ENCODE results near the gene PDE3B. TPM values are rescaled to one million over a fixed set of nuclear protein-coding genes. Genes with fewer than 3 reads are reported as not detected.

PDE3B gene
- total and polyA plus RNA-seq, 9 of the 15 experiments (the other 6 are each of a cell fraction or from before 2014, with no cell fraction given) = 2.3 to 22.5 (median 12.2) TPM

DNA sequence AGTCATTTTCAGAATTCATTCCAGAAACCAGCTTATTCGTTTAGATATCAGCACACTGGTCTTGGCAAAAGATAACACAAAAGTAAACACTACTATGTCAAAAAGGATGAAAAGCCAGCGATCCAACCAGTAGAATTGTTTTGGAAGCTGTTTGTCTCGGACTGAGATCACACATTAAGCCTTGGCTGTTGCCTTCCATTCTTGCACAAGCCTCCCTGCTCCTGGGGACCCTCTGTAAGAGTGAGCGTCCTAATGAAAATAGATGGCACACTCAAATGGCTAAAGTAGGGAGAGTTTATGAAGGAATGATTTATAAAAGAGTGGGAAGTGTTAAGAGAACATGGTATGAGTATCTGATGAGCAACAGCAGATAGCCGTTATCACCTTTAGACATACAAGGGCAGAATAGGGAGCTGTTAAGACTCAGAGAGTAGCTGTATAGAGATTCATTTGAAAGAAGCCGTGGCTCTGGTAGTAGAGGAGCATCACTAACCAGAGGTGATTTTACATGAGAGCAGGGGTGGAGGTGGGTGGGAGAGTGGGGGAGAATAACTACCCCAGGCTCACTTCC, 25.2 kb downstream of the PDE3B start (continued):
- TF ChIP-seq ZBTB11 (CRISPR knock-in tag; IDR thresholded peaks at IDR 0.05) = no peak
- no peak for TF ChIP-seq PYGO2 (tag; IDR thresholded peaks at IDR 0.05)
- TF ChIP-seq, protein P1, sequence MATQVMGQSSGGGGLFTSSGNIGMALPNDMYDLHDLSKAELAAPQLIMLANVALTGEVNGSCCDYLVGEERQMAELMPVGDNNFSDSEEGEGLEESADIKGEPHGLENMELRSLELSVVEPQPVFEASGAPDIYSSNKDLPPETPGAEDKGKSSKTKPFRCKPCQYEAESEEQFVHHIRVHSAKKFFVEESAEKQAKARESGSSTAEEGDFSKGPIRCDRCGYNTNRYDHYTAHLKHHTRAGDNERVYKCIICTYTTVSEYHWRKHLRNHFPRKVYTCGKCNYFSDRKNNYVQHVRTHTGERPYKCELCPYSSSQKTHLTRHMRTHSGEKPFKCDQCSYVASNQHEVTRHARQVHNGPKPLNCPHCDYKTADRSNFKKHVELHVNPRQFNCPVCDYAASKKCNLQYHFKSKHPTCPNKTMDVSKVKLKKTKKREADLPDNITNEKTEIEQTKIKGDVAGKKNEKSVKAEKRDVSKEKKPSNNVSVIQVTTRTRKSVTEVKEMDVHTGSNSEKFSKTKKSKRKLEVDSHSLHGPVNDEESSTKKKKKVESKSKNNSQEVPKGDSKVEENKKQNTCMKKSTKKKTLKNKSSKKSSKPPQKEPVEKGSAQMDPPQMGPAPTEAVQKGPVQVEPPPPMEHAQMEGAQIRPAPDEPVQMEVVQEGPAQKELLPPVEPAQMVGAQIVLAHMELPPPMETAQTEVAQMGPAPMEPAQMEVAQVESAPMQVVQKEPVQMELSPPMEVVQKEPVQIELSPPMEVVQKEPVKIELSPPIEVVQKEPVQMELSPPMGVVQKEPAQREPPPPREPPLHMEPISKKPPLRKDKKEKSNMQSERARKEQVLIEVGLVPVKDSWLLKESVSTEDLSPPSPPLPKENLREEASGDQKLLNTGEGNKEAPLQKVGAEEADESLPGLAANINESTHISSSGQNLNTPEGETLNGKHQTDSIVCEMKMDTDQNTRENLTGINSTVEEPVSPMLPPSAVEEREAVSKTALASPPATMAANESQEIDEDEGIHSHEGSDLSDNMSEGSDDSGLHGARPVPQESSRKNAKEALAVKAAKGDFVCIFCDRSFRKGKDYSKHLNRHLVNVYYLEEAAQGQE (IDR thresholded peaks at IDR 0.05; ENCODE audit: borderline replicate concordance) = no peak
- TF ChIP-seq, protein P1 (CRISPR knock-in tag; IDR thresholded peaks at IDR 0.05; ENCODE audit: low read depth) = no peak
- TF ChIP-seq HMG20A (CRISPR knock-in tag; conservative IDR thresholded peaks at IDR 0.05) = no peak
- TF ChIP-seq ZBTB43 (CRISPR knock-in tag; IDR thresholded peaks at IDR 0.05) = no peak
- TF ChIP-seq, protein P2, sequence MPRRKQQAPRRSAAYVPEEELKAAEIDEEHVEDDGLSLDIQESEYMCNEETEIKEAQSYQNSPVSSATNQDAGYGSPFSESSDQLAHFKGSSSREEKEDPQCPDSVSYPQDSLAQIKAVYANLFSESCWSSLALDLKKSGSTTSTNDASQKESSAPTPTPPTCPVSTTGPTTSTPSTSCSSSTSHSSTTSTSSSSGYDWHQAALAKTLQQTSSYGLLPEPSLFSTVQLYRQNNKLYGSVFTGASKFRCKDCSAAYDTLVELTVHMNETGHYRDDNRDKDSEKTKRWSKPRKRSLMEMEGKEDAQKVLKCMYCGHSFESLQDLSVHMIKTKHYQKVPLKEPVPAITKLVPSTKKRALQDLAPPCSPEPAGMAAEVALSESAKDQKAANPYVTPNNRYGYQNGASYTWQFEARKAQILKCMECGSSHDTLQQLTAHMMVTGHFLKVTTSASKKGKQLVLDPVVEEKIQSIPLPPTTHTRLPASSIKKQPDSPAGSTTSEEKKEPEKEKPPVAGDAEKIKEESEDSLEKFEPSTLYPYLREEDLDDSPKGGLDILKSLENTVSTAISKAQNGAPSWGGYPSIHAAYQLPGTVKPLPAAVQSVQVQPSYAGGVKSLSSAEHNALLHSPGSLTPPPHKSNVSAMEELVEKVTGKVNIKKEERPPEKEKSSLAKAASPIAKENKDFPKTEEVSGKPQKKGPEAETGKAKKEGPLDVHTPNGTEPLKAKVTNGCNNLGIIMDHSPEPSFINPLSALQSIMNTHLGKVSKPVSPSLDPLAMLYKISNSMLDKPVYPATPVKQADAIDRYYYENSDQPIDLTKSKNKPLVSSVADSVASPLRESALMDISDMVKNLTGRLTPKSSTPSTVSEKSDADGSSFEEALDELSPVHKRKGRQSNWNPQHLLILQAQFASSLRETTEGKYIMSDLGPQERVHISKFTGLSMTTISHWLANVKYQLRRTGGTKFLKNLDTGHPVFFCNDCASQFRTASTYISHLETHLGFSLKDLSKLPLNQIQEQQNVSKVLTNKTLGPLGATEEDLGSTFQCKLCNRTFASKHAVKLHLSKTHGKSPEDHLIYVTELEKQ (CRISPR knock-in tag; IDR thresholded peaks at IDR 0.05) = no peak
- TF ChIP-seq HCFC1 (IDR thresholded peaks at IDR 0.05; ENCODE audit: low read depth, low read length) = no peak

All from K562 (cell line).